ENCODE measurements around the gene MRO. TPM values are rescaled to one million over a fixed set of nuclear protein-coding genes. Genes with fewer than 3 reads are reported as not detected.

Gene MRO
- under 0.01 and 6.5 TPM in 2 replicates for total RNA-seq (ENCODE audit: low replicate concordance)

GRCh38 chr18:50819728-50820378, at the start of gene MRO:
Gene MRO, minus strand, starts transcription at chr18:50820016. Its CDS starts 10,616 bp downstream, at chr18:50809400.
- DNase-seq (ENCODE audit: low read depth), result peak; percentile 76
- H3K4me3 ChIP-seq (ENCODE audit: low read depth, low read length), result peak within 1 kb of the TSS; percentile 58
- TF ChIP-seq, protein P1, sequence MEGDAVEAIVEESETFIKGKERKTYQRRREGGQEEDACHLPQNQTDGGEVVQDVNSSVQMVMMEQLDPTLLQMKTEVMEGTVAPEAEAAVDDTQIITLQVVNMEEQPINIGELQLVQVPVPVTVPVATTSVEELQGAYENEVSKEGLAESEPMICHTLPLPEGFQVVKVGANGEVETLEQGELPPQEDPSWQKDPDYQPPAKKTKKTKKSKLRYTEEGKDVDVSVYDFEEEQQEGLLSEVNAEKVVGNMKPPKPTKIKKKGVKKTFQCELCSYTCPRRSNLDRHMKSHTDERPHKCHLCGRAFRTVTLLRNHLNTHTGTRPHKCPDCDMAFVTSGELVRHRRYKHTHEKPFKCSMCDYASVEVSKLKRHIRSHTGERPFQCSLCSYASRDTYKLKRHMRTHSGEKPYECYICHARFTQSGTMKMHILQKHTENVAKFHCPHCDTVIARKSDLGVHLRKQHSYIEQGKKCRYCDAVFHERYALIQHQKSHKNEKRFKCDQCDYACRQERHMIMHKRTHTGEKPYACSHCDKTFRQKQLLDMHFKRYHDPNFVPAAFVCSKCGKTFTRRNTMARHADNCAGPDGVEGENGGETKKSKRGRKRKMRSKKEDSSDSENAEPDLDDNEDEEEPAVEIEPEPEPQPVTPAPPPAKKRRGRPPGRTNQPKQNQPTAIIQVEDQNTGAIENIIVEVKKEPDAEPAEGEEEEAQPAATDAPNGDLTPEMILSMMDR (IDR thresholded peaks at IDR 0.05; ENCODE audit: insufficient read depth, low read length), result peak; percentile 97

DNA sequence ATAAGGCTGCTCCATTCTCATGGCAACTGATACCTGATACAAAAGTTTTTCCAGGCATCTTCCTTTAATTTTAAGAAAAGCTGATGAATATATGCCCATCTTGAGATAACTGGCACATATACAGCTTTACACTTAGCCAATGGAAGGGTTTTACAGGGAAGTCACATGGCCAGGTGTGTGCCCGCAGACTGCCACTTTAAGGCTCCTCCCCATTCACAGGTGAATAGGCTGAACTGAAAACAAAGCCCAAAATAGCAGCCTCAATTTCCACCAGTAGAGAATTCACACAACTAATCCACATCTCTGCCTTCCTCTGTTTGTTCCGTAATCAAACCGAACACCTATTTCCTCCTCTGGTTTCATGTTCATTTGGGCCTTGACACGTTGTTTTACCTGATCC, 49.3 kb upstream of the MRO start:
- DNase-seq (ENCODE audit: low read depth), result no peak
- TF ChIP-seq, protein P1 (IDR thresholded peaks at IDR 0.05; ENCODE audit: insufficient read depth, low read length), result no peak
- H3K4me3 ChIP-seq (ENCODE audit: low read depth, low read length), result no peak overlapping the region

DNA sequence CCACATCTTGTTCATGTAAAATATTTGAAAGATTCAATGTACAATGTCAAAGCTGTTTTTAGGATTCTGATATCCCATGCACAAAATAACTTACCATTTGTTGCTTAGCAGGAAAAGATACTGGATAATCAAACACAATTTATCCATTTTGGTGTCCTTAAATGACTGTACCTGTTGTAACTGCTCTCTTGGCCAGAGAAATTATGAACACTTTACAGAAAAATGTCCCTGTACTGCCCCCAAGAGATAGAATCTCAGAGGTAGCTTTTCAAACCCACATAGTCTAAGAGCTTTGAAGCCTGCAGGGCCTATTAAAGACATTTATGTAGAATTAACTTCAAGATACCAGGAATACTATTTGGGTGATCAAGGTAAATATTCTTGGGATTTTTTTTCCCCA, 46.9 kb upstream of the MRO start:
- no peak overlapping the region for H3K4me3 ChIP-seq (ENCODE audit: low read depth, low read length)
- peak; percentile 46 for DNase-seq (ENCODE audit: low read depth)
- TF ChIP-seq, protein P1 (IDR thresholded peaks at IDR 0.05; ENCODE audit: insufficient read depth, low read length), result peak; percentile 18

DNA sequence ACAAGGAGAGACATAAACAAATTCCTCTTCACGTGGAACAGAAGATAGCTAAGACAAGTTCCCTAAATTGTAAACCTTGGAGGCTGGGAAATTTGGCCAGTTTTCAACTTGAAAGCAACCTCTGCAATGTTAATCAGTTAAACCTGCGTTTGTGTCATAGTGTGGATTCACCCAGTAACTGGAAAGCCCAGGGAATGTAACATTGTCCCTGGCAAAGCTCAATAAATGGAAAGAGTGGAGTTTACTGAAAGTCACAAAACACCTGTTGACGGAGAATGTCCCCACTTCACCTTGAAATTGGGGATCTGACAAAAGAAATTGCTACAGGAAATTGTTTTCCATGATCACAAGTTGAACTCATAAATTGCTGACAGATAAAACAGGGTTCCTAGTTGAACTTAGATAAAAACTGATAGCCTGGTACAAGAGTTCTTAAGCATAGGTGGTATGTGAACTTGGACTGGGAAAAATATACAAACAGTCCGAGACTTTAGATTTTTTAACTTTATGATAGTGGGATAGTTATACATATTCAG, 44.1 kb upstream of the MRO start:
- H3K4me3 ChIP-seq (ENCODE audit: low read depth, low read length), result no peak overlapping the region
- DNase-seq (ENCODE audit: low read depth), result no peak
- TF ChIP-seq, protein P1 (IDR thresholded peaks at IDR 0.05; ENCODE audit: insufficient read depth, low read length), result no peak

DNA sequence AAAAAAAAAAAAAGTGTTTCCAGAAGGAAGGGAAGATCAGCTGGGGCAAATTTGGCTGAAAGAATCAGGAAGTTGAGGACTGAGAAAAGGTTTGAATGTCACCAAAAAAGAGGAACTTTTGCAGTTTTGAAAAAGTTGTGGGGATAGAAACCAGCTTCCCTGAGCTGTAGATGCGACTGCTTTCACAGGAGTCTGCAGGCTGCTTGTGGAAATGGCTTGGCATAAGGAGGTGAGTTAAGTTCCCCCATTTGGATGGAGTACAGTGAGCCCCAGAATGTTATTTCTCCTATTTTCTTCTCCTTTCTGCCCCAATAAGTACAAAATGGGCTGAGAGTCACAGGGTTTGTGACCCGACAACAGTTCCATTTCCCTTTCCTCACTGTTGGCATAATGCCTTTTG, 42.6 kb upstream of the MRO start:
- TF ChIP-seq, protein P1 (IDR thresholded peaks at IDR 0.05; ENCODE audit: insufficient read depth, low read length), result no peak
- no peak overlapping the region for H3K4me3 ChIP-seq (ENCODE audit: low read depth, low read length)
- no peak for DNase-seq (ENCODE audit: low read depth)

DNA sequence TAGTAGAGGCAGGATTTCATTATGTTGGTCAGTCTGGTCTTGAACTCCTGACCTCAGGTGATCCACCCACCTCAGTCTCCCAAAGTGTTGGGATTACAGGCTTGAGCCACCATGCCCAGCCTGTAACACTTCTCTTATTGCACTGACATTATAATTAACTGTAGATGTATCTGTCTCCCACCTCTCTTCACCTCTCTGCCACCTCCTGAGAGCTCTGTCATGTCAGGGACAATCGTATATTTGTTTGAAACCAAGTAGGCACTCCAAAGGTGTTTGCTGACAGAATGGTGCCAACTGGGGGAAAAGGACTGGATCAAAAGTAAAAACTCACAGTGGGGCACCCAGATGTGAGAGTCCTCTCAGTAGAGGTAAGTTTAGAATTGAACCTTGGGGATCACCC, 41.8 kb upstream of the MRO start:
- TF ChIP-seq, protein P1 (IDR thresholded peaks at IDR 0.05; ENCODE audit: insufficient read depth, low read length), result no peak
- H3K4me3 ChIP-seq (ENCODE audit: low read depth, low read length), result no peak overlapping the region
- no peak for DNase-seq (ENCODE audit: low read depth)

Data from fibroblast of the aortic adventitia (primary cell).